HepG2 (cell line): ENCODE results near the gene RETREG2. TPM values are rescaled to one million over a fixed set of nuclear protein-coding genes. Genes with fewer than 3 reads are reported as not detected.

Experiments used
- ATAC-seq: fragments of 200-7000 bp; cut with Tn5 transposase; 3 replicates; pipeline ENCODE4 v1.9.1; 2020; ENCODE audit warnings: mild to moderate bottlenecking, moderate library complexity
- BruUV-seq: library from RNA; stranded (reverse); fragments of 400-500 nt; replicated peaks from 2 replicates; lab custom pipeline; 2021; lab: Mats Ljungman, UMichigan
- CTCF ChIA-PET: fragments of 300-600 bp; formaldehyde crosslinking; extraction: SDS; loops from one replicate; lab custom pipeline; 2021; ENCODE audit warnings: low total read pairs, inconsistent platforms, low intra/inter-chr PET ratio; lab: Yijun Ruan, JAX
- POLR2A ChIA-PET: fragments of 350-600 bp; sonication (Branson Sonifier 250); formaldehyde crosslinking; loops from one replicate; lab custom pipeline; 2020; ENCODE audit warnings: antibody characterized with exemption, inconsistent platforms; lab: Yijun Ruan, JAX
- DNase-seq: peaks from one replicate; pipeline ENCODE4 v3.0.0-alpha.2; 2015; ENCODE audit warnings: low spot score
- FAIRE-seq: peaks from 3 replicates; lab custom pipeline; 2011; peaks lifted over from hg19 to GRCh38; lab: Jason Lieb, UNC
- H2AFZ ChIP-seq: one replicate; pipeline ENCODE4 v1.6.1; 2011; ENCODE audit warnings: low read length, inconsistent platforms
- H3K27ac ChIP-seq: fragments of 300-600 bp; 3 replicates; pipeline ENCODE4 v1.8.0; 2011; ENCODE audit warnings: mixed run types, mild to moderate bottlenecking, mixed read lengths, low read length, inconsistent platforms; ENCODE audit not compliant: insufficient read depth; ENCODE audit errors: extremely low read length
- H3K27me3 ChIP-seq, 2 experiments: fragments of 200-600 bp in 1 of 2; 2 replicates in 1 of 2; 3 replicates in 1 of 2; pipeline versions ENCODE4 v1.6.0 to v1.8.0; 2011; ENCODE audit warnings: low read length in 2 of 2, mild to moderate bottlenecking in 2 of 2, moderate library complexity in 2 of 2, inconsistent platforms in 1 of 2; ENCODE audit not compliant: insufficient read depth in 2 of 2, control insufficient read depth in 1 of 2
- H3K36me3 ChIP-seq, 2 experiments: fragments of 200-600 bp in 1 of 2; replicated peaks in 1 of 2; 2 replicates in 1 of 2; 3 replicates in 1 of 2; pipeline versions ENCODE4 v1.5.1 to v1.8.0; 2011; ENCODE audit warnings: low read length in 2 of 2, inconsistent platforms in 1 of 2; ENCODE audit not compliant: insufficient read depth in 2 of 2, control insufficient read depth in 1 of 2
- H3K4me1 ChIP-seq: 2 replicates; pipeline ENCODE4 v1.5.1; 2012; ENCODE audit warnings: low read length, inconsistent platforms; ENCODE audit not compliant: insufficient read depth
- H3K4me2 ChIP-seq: 2 replicates; pipeline ENCODE4 v1.6.0; 2011; ENCODE audit warnings: low read depth, low read length, inconsistent platforms
- H3K4me3 ChIP-seq, 3 experiments: fragments of 200-600 bp in 1 of 3; sonication (generic), shearing (Covaris generic) in 1 of 3; replicated peaks in 1 of 3; 2 replicates each; pipeline ENCODE4 v1.5.1; 2011 to 2016; ENCODE audit warnings: low read length in 3 of 3, inconsistent platforms in 2 of 3, low read depth in 2 of 3, mild to moderate bottlenecking in 2 of 3, control low read depth in 1 of 3, mixed read lengths in 1 of 3; ENCODE audit not compliant: insufficient read depth in 1 of 3
- H3K79me2 ChIP-seq: one replicate; pipeline ENCODE4 v1.6.1; 2011; ENCODE audit warnings: low read length, inconsistent platforms; ENCODE audit not compliant: insufficient read depth
- H3K9ac ChIP-seq: 2 replicates; pipeline ENCODE4 v1.6.0; 2011; ENCODE audit warnings: mild to moderate bottlenecking, low read depth, low read length, inconsistent platforms; ENCODE audit not compliant: insufficient read depth
- H3K9me3 ChIP-seq: 2 replicates; pipeline ENCODE4 v1.5.1; 2012; ENCODE audit warnings: mild to moderate bottlenecking, low read length
- H4K20me1 ChIP-seq: 2 replicates; pipeline ENCODE4 v1.6.0; 2011; ENCODE audit warnings: inconsistent platforms, mild to moderate bottlenecking, low read length, moderate library complexity; ENCODE audit not compliant: insufficient read depth
- JUNB ChIP-seq: sonication (generic); formaldehyde crosslinking; IDR thresholded peaks from 2 replicates; pipeline ENCODE4 v1.8.0; 2022; ENCODE audit warnings: missing genetic modification reagents, mild to moderate bottlenecking, borderline replicate concordance
- MED8 ChIP-seq: sonication (generic); formaldehyde crosslinking; IDR thresholded peaks from 2 replicates; pipeline ENCODE4 v1.8.1; 2023; ENCODE audit warnings: mild to moderate bottlenecking, missing genetic modification reagents; ENCODE audit not compliant: insufficient replicate concordance
- MEIS2 ChIP-seq: sonication (generic); formaldehyde crosslinking; IDR thresholded peaks from 2 replicates; pipeline ENCODE4 v1.9.0; 2021; ENCODE audit warnings: mild to moderate bottlenecking, missing genetic modification reagents
- NR3C1 ChIP-seq: sonication (generic); formaldehyde crosslinking; IDR thresholded peaks from 2 replicates; pipeline ENCODE4 v1.4.0; 2020; ENCODE audit warnings: missing genetic modification reagents
- TOE1 ChIP-seq: sonication (generic); formaldehyde crosslinking; IDR thresholded peaks from 2 replicates; pipeline ENCODE4 v1.4.0; 2020; ENCODE audit warnings: mild to moderate bottlenecking, missing genetic modification reagents
- ZBTB8A ChIP-seq: sonication (generic); formaldehyde crosslinking; IDR thresholded peaks from 2 replicates; pipeline ENCODE4 v1.4.0; 2020; ENCODE audit warnings: mild to moderate bottlenecking, low read depth, missing genetic modification reagents, borderline replicate concordance
- ZNF709 ChIP-seq: sonication (generic); formaldehyde crosslinking; IDR thresholded peaks from 2 replicates; pipeline ENCODE4 v1.5.0; 2020; ENCODE audit warnings: mild to moderate bottlenecking, missing genetic modification reagents
- ZNF788 ChIP-seq: sonication (generic); formaldehyde crosslinking; IDR thresholded peaks from 2 replicates; pipeline ENCODE4 v1.5.0; 2020; ENCODE audit warnings: mild to moderate bottlenecking, missing genetic modification reagents, borderline replicate concordance
- WGBS: methylation state at CpG from one replicate; pipeline ENCODE4 v1.1.6; 2017; ENCODE audit warnings: low lambda C conversion rate; 5-methylcytosine and 5-hydroxymethylcytosine counted together
- in situ Hi-C: cut with HindIII; loops from 2 replicates; pipeline ENCODE4 v1.10.0; 2017; ENCODE audit warnings: low pct_unique_long_range_greater_than_20kb; ENCODE audit not compliant: extremely low pct_ligation_motif_present
- intact Hi-C: fragments of 100-400 bp; cut with micrococcal nuclease; formaldehyde crosslinking; loops from one replicate; pipeline ENCODE4 v1.10.0; 2022; ENCODE audit not compliant: unreplicated experiment
- polyA plus RNA-seq, 8 experiments: library from polyadenylated mRNA; depleted of rRNA in 3 of 8; stranded (reverse) in 7 of 8; unstranded in 1 of 8; fragments of >200 nt; fragmentation: Illumina TruSeq in 4 of 8; extraction: Trizol in 4 of 8; gene quantifications; 2 replicates each; pipeline versions ENCODE4 v1.2.1 to v1.2.3, GENCODE V29; 2011 to 2016; ENCODE audit warnings: low read depth in 4 of 8, missing spikeins in 1 of 8, mixed read lengths in 1 of 8; ENCODE audit not compliant: insufficient read depth in 1 of 8
- total RNA-seq, 5 experiments: library from RNA; depleted of rRNA; stranded (reverse); fragments of >200 nt; fragmentation: Illumina TruSeq; extraction: Trizol; gene quantifications; 2 replicates each; pipeline ENCODE4 v1.2.3, GENCODE V29; 2016; ENCODE audit warnings: low read depth in 1 of 5
- TF ChIP-seq, protein P1 (sequence below): sonication (generic); formaldehyde crosslinking; IDR thresholded peaks from 2 replicates; pipeline ENCODE4 v1.8.1; 2022; ENCODE audit warnings: mild to moderate bottlenecking, missing genetic modification reagents
- TF ChIP-seq, protein P2 (sequence below): sonication (generic); formaldehyde crosslinking; IDR thresholded peaks from 2 replicates; pipeline ENCODE4 v1.4.0; 2020; ENCODE audit warnings: missing genetic modification reagents
- TF ChIP-seq, protein P3 (sequence below): sonication (generic); formaldehyde crosslinking; IDR thresholded peaks from 2 replicates; pipeline ENCODE4 v1.5.0; 2020; ENCODE audit warnings: mild to moderate bottlenecking, missing genetic modification reagents
- TF ChIP-seq, protein P4 (sequence below): sonication (generic); formaldehyde crosslinking; IDR thresholded peaks from 2 replicates; pipeline ENCODE4 v1.5.0; 2020; ENCODE audit warnings: mild to moderate bottlenecking, missing genetic modification reagents, borderline replicate concordance
- TF ChIP-seq, protein P5 (sequence below): sonication (generic); formaldehyde crosslinking; IDR thresholded peaks from 2 replicates; pipeline ENCODE4 v1.4.0; 2020; ENCODE audit warnings: missing genetic modification reagents, borderline replicate concordance

The RETREG2 gene
- total and polyA plus RNA-seq, 2 of the 13 experiments (the other 11 are each of a cell fraction or from before 2014, with no cell fraction given) = 86.0 to 134 TPM

DNA sequence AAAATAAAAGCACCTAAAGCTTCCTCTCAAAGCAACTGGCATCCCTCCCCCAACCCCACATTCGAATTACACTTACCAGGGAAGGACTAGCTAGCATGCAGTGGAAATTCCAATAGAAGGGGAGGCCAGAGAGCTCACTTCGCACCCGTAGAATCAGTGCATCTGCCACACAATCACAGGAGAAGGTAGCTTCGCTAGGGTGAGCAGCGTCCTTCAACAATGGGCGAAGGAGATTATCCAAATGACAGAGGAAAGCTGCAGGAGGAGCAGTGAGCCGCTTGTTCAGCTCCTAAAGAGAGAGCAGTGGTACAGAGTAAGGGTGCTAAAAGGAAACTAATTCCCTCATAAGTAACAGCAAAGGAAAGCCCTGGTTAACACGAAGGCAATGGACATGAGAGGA lies 20.7 kb upstream of the RETREG2 start:
- no peak for DNase-seq
- intact Hi-C loops = no loop called here
- POLR2A ChIA-PET = no interaction called here
- TF ChIP-seq JUNB (CRISPR knock-in tag) = no peak
- TF ChIP-seq, protein P1, sequence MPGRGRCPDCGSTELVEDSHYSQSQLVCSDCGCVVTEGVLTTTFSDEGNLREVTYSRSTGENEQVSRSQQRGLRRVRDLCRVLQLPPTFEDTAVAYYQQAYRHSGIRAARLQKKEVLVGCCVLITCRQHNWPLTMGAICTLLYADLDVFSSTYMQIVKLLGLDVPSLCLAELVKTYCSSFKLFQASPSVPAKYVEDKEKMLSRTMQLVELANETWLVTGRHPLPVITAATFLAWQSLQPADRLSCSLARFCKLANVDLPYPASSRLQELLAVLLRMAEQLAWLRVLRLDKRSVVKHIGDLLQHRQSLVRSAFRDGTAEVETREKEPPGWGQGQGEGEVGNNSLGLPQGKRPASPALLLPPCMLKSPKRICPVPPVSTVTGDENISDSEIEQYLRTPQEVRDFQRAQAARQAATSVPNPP (CRISPR knock-in tag) = no peak
- TF ChIP-seq, protein P2, sequence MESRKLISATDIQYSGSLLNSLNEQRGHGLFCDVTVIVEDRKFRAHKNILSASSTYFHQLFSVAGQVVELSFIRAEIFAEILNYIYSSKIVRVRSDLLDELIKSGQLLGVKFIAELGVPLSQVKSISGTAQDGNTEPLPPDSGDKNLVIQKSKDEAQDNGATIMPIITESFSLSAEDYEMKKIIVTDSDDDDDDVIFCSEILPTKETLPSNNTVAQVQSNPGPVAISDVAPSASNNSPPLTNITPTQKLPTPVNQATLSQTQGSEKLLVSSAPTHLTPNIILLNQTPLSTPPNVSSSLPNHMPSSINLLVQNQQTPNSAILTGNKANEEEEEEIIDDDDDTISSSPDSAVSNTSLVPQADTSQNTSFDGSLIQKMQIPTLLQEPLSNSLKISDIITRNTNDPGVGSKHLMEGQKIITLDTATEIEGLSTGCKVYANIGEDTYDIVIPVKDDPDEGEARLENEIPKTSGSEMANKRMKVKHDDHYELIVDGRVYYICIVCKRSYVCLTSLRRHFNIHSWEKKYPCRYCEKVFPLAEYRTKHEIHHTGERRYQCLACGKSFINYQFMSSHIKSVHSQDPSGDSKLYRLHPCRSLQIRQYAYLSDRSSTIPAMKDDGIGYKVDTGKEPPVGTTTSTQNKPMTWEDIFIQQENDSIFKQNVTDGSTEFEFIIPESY (CRISPR knock-in tag) = no peak
- TF ChIP-seq ZBTB8A (CRISPR knock-in tag) = no peak
- no peak for TF ChIP-seq ZNF709 (CRISPR knock-in tag)
- TF ChIP-seq MED8 = no peak
- no peak for TF ChIP-seq MEIS2 (CRISPR knock-in tag)
- TF ChIP-seq NR3C1 (CRISPR knock-in tag) = no peak
- TF ChIP-seq ZNF788 (CRISPR knock-in tag) = no peak
- TF ChIP-seq, protein P3, sequence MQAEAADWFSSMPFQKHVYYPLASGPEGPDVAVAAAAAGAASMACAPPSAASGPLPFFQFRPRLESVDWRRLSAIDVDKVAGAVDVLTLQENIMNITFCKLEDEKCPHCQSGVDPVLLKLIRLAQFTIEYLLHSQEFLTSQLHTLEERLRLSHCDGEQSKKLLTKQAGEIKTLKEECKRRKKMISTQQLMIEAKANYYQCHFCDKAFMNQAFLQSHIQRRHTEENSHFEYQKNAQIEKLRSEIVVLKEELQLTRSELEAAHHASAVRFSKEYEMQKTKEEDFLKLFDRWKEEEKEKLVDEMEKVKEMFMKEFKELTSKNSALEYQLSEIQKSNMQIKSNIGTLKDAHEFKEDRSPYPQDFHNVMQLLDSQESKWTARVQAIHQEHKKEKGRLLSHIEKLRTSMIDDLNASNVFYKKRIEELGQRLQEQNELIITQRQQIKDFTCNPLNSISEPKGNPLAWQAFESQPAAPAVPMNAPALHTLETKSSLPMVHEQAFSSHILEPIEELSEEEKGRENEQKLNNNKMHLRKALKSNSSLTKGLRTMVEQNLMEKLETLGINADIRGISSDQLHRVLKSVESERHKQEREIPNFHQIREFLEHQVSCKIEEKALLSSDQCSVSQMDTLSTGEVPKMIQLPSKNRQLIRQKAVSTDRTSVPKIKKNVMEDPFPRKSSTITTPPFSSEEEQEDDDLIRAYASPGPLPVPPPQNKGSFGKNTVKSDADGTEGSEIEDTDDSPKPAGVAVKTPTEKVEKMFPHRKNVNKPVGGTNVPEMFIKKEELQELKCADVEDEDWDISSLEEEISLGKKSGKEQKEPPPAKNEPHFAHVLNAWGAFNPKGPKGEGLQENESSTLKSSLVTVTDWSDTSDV = no peak
- TF ChIP-seq, protein P4, sequence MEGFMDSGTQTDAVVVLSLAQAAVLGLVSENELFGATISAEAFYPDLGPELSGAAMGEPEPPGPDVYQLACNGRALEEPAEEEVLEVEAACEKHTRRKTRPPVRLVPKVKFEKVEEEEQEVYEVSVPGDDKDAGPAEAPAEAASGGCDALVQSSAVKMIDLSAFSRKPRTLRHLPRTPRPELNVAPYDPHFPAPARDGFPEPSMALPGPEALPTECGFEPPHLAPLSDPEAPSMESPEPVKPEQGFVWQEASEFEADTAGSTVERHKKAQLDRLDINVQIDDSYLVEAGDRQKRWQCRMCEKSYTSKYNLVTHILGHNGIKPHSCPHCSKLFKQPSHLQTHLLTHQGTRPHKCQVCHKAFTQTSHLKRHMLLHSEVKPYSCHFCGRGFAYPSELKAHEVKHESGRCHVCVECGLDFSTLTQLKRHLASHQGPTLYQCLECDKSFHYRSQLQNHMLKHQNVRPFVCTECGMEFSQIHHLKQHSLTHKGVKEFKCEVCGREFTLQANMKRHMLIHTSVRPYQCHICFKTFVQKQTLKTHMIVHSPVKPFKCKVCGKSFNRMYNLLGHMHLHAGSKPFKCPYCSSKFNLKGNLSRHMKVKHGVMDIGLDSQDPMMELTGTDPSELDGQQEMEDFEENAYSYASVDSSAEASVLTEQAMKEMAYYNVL (CRISPR knock-in tag) = no peak
- no peak for TF ChIP-seq TOE1
- TF ChIP-seq, protein P5, sequence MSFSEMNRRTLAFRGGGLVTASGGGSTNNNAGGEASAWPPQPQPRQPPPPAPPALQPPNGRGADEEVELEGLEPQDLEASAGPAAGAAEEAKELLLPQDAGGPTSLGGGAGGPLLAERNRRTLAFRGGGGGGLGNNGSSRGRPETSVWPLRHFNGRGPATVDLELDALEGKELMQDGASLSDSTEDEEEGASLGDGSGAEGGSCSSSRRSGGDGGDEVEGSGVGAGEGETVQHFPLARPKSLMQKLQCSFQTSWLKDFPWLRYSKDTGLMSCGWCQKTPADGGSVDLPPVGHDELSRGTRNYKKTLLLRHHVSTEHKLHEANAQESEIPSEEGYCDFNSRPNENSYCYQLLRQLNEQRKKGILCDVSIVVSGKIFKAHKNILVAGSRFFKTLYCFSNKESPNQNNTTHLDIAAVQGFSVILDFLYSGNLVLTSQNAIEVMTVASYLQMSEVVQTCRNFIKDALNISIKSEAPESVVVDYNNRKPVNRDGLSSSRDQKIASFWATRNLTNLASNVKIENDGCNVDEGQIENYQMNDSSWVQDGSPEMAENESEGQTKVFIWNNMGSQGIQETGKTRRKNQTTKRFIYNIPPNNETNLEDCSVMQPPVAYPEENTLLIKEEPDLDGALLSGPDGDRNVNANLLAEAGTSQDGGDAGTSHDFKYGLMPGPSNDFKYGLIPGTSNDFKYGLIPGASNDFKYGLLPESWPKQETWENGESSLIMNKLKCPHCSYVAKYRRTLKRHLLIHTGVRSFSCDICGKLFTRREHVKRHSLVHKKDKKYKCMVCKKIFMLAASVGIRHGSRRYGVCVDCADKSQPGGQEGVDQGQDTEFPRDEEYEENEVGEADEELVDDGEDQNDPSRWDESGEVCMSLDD (CRISPR knock-in tag) = no peak

More for the DNA sequence above, 20.7 kb upstream of the RETREG2 start:
- H3K4me2 ChIP-seq = no peak overlapping the region
- no peaks in the 10 kb centered on the region for H3K9me3 ChIP-seq
- H3K27ac ChIP-seq = no peak overlapping the region
- CTCF ChIA-PET = interaction anchor here (4.4 kb wide), 1 partner anchor 138 kb away, joined by 50 read pairs; no protein-coding TSS in a partner anchor
- no peak overlapping the region for H3K9ac ChIP-seq
- peaks cover 6 to 25% of the 10 kb centered on the region in 2 experiments for H3K36me3 ChIP-seq
- ATAC-seq (no peak), FAIRE-seq (no peak)
- no peaks in the 10 kb centered on the region for H3K79me2 ChIP-seq
- H3K27me3 ChIP-seq = no peaks in the 10 kb centered on the region
- BruUV-seq = no TSS peak
- whole genome bisulfite sequencing = 83% methylated on average over 8 of the region's 8 CpGs
- in situ Hi-C loops = loop anchor here (5.0 kb wide), 1 partner anchor 100 kb away; no protein-coding TSS in a partner anchor
- no peak overlapping the region for H3K4me3 ChIP-seq
- no peaks in the 10 kb centered on the region for H4K20me1 ChIP-seq
- no peak overlapping the region for H2AFZ ChIP-seq
- peaks cover 18% of the 10 kb centered on the region for H3K4me1 ChIP-seq
